ENCODE results near the gene SMARCAL1. TPM values are rescaled to one million over a fixed set of nuclear protein-coding genes. Genes with fewer than 3 reads are reported as not detected.

Gene SMARCAL1
- total RNA-seq, 1 donor from 2014 or later, result 34.3 TPM

DNA sequence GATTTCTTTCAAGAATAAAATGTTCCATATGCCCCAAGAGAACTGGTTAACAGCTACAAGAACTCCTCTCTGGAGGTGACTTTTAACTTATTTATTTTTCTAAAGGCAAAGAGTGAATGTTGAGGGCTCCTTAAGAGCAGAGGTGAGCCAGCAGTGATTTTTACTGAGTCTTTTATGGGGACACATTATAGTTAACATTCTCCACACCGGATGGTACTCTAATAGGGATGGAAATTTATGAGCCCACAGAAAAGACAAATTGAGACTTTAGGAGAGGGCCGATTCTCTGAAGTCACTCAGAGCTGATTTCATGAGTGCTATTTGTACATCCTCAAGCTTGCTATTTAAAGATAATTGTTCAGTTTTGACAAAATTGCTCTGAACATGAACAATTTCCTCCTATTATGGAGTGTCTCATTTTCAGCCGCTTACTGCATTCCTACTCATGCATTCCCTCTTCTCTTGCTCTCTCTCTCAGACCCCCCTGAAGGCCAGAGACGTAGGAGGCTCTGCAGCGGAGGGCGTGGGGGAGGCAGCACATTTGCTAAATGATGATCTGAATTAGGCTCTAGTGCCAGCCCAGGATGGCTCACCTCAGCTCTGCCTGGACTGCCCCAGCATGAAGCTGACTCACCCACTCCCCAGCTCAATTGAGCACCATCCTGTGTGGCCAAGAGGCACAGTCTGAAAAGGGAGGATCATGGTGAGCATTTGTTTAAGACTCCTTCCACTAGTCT is 80.5 kb downstream of the SMARCAL1 start:
- H3K36me3 Mint-ChIP-seq (ENCODE audit: low read depth), result peaks cover under 1% of the 10 kb centered on the region
- TF ChIP-seq, protein P1, sequence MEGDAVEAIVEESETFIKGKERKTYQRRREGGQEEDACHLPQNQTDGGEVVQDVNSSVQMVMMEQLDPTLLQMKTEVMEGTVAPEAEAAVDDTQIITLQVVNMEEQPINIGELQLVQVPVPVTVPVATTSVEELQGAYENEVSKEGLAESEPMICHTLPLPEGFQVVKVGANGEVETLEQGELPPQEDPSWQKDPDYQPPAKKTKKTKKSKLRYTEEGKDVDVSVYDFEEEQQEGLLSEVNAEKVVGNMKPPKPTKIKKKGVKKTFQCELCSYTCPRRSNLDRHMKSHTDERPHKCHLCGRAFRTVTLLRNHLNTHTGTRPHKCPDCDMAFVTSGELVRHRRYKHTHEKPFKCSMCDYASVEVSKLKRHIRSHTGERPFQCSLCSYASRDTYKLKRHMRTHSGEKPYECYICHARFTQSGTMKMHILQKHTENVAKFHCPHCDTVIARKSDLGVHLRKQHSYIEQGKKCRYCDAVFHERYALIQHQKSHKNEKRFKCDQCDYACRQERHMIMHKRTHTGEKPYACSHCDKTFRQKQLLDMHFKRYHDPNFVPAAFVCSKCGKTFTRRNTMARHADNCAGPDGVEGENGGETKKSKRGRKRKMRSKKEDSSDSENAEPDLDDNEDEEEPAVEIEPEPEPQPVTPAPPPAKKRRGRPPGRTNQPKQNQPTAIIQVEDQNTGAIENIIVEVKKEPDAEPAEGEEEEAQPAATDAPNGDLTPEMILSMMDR (IDR thresholded peaks at IDR 0.05), result no peak
- ATAC-seq (ENCODE audit: low read depth) (peak; percentile 50), DNase-seq (no peak)
- peak overlapping the region; percentile 91 for H3K27ac Mint-ChIP-seq
- H3K9me3 Mint-ChIP-seq, result no peaks in the 10 kb centered on the region
- H3K27me3 Mint-ChIP-seq, result no peaks in the 10 kb centered on the region
- CTCF ChIA-PET, result no interaction called here
- peak overlapping the region; percentile 56 for H3K4me3 Mint-ChIP-seq
- POLR2A ChIA-PET, result interaction anchor here (0.8 to 2.6 kb wide), 7 partner anchors 9 to 270 kb away, joined by 3 to 15 read pairs (median 4); partner anchors contain the start of gene SMARCAL1
- intact Hi-C loops (cut with micrococcal nuclease), result loop anchor here (1.0 to 10.0 kb wide), 6 partner anchors 18 to 592 kb away; partner anchors contain the start of genes MREG and SMARCAL1
- H3K4me1 Mint-ChIP-seq, result peaks cover 52% of the 10 kb centered on the region

DNA sequence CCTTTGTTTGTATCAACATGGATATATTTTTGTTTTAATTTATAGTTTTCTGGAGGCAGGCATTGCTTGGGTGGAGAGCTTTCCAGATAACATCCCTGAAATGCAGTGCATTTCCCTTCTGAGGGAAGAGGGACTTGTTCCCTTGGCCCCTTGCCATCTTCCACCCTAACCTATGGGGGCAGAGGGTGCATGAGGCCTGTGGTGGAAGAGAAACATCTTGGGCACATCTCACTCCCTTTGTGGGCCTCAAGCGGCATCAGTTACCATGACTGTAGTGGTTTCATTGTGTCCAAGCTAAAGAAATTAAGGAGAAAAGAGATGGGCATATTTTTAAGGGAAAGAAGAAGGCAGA is 81.0 kb downstream of the SMARCAL1 start:
- CTCF ChIA-PET, result no interaction called here

DNA sequence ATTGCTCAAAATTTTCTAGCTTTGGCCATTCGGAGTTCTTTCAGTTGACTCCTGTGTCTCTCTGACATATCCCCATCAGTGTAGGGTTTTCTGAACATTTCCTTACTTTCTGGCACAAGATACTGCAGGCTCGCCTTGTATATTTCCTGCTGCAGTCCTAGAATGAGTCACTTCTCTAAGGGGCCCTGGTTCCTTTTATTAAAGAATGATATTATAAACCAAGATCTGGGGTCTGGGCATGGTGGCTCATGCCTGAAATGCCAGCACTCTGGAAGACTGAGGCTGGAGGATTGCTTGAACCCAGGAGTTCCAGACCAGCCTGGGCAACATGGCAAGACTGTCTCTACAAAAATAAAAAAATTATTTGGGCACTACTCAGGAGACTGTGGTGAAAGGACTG is 83.4 kb downstream of the SMARCAL1 start:
- intact Hi-C loops (cut with micrococcal nuclease), result loop anchor here (5.0 to 10.0 kb wide), 3 partner anchors 481 to 1183 kb away; partner anchors contain the start of genes ATIC and MREG
- TF ChIP-seq, protein P1 (IDR thresholded peaks at IDR 0.05), result no peak
- H3K4me3 Mint-ChIP-seq, result no peak overlapping the region
- H3K27me3 Mint-ChIP-seq, result no peaks in the 10 kb centered on the region
- ChIA-PET POLR2A (no interaction called here), CTCF (no interaction called here)
- peaks cover 73% of the 10 kb centered on the region for H3K4me1 Mint-ChIP-seq
- H3K9me3 Mint-ChIP-seq, result no peaks in the 10 kb centered on the region
- DNase-seq (no peak), ATAC-seq (ENCODE audit: low read depth) (no peak)
- H3K36me3 Mint-ChIP-seq (ENCODE audit: low read depth), result peaks cover 24% of the 10 kb centered on the region
- H3K27ac Mint-ChIP-seq, result peak overlapping the region; percentile 65

More for the DNA sequence above, 81.0 kb downstream of the SMARCAL1 start:
- intact Hi-C loops (cut with micrococcal nuclease), result loop anchor here (1.0 to 10.0 kb wide), 5 partner anchors 19 to 591 kb away; partner anchors contain the start of gene MREG
- no peaks in the 10 kb centered on the region for H3K27me3 Mint-ChIP-seq
- ATAC-seq (ENCODE audit: low read depth) (no peak), DNase-seq (no peak)
- POLR2A ChIA-PET, result interaction anchor here (0.8 to 2.6 kb wide), 6 partner anchors 9 to 271 kb away, joined by 3 to 15 read pairs (median 4); partner anchors contain the start of gene SMARCAL1
- H3K4me1 Mint-ChIP-seq, result peaks cover 58% of the 10 kb centered on the region
- TF ChIP-seq, protein P1 (IDR thresholded peaks at IDR 0.05), result no peak
- peak overlapping the region; percentile 91 for H3K27ac Mint-ChIP-seq
- peaks cover 2% of the 10 kb centered on the region for H3K36me3 Mint-ChIP-seq (ENCODE audit: low read depth)
- H3K4me3 Mint-ChIP-seq, result no peak overlapping the region
- no peaks in the 10 kb centered on the region for H3K9me3 Mint-ChIP-seq

DNA sequence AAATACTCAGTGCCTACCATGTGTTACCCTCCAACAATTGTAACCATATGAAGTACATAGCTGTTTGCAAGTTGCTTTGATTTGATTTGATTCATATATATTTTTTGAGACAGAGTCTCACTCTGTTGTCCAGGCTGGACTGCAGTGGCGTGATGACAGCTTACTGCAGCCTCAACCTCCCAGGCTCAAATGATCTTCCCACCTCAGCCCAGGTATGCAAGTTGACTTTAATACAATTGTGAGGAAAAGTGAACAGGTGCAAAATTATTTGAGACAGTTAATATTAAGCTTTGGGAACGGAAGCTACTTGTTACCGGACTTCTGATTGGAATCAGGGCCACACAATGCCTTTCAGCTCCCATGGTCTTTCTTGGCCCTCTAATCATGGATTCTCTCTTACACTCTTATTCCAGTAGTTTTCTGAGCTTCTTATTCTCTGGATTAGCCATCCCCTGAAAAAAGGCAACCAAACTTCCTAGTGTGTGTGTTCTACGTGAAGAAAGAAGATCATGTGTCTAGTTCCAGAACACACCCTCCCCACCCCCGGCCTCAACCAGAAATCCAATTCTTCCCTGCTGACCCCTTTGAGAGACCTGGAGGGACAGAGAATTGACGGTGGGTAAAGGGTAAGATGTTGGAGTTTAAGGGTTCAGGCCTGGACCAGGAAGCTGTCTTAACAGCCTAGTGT is 85.2 kb downstream of the SMARCAL1 start:
- intact Hi-C loops (cut with micrococcal nuclease), result loop anchor here (1.0 to 10.0 kb wide), 7 partner anchors 85 to 1689 kb away; partner anchors contain the start of genes ATIC, BARD1, MREG and SMARCAL1
- no peak for ATAC-seq (ENCODE audit: low read depth)
- Mint-ChIP-seq H3K27ac (peak overlapping the region; percentile 92), H3K4me1 (peaks cover 69% of the 10 kb centered on the region), H3K4me3 (peak overlapping the region; percentile 98), H3K27me3 (no peaks in the 10 kb centered on the region), H3K9me3 (no peaks in the 10 kb centered on the region), H3K36me3 (ENCODE audit: low read depth) (peaks cover 42% of the 10 kb centered on the region)
- ChIA-PET CTCF (interaction anchor here (0.6 to 1.3 kb wide), 2 partner anchors 21 to 275 kb away, joined by 3 read pairs; no protein-coding TSS in a partner anchor), POLR2A (interaction anchor here (0.6 to 2.6 kb wide), 9 partner anchors 9 to 383 kb away, joined by 3 to 27 read pairs (median 7); partner anchors contain the start of genes MARCHF4 and SMARCAL1)
- DNase-seq, result no peak
- TF ChIP-seq, protein P1 (IDR thresholded peaks at IDR 0.05), result no peak
